Transverse colon (tissue), 3 donors: Measurements from ENCODE around the gene C2orf92.

Experiments
- CTCF ChIP-seq, 5 experiments: fragments of 200-600 bp in 3 of 5; fragments of 450-650 bp in 2 of 5; sonication (generic) in 3 of 5; IDR thresholded peaks; 1 replicate in 2 of 5; 2 replicates in 3 of 5; pipeline ENCODE4 v1.5.1; 2016 to 2017; ENCODE audit warnings: antibody characterized with exemption in 5 of 5, inconsistent platforms in 3 of 5, mild to moderate bottlenecking in 2 of 5, moderate library complexity in 1 of 5
- EP300 ChIP-seq: sonication (generic); formaldehyde crosslinking; IDR thresholded peaks from one replicate; pipeline ENCODE4 v1.6.1; 2017; ENCODE audit warnings: antibody characterized with exemption, low read depth
- POLR2A ChIP-seq: fragments of 450-650 bp; IDR thresholded peaks from one replicate; pipeline ENCODE4 v1.6.1; 2016; ENCODE audit warnings: antibody characterized with exemption, mild to moderate bottlenecking, moderate library complexity

GRCh38 chr2:97708608-97709007 lies 39.1 kb downstream of the C2orf92 start:
- TF ChIP-seq CTCF (IDR thresholded peaks at IDR 0.05) (no peak), EP300 (no peak), POLR2A (no peak)
